ENCODE measurements around the gene CNMD.
"Not testable (repeated sequence)": the region's sequence is repeated elsewhere in the genome, so short reads cannot be mapped to it uniquely, and the experiment has no call there.

CNMD gene

GRCh38 chr13:52725302-52725701 is 14.3 kb downstream of the CNMD start:
- no peaks in the 10 kb centered on the region for H3K36me3 ChIP-seq (ENCODE audit: insufficient read depth, low read length)

GRCh38 chr13:52723181-52723580 is 16.4 kb downstream of the CNMD start:
- Histone ChIP-seq H3K9me3 (ENCODE audit: low read length) (no peaks in the 10 kb centered on the region), H3K4me2 (ENCODE audit: low read length) (no peak overlapping the region), H3F3A (ENCODE audit: insufficient read depth, low read length) (no peaks in the 10 kb centered on the region), H3K4me3 (ENCODE audit: low read depth, low read length, poor library complexity, severe bottlenecking) (no peak overlapping the region), H3K36me3 (ENCODE audit: insufficient read depth, low read length) (no peaks in the 10 kb centered on the region), H3K9ac (ENCODE audit: low read length) (no peak overlapping the region), H3K79me2 (ENCODE audit: insufficient read depth, low read length) (no peaks in the 10 kb centered on the region), H4K20me1 (ENCODE audit: insufficient read depth, low read length) (no peaks in the 10 kb centered on the region), H3K4me1 (ENCODE audit: insufficient read depth, low read length, severe bottlenecking) (no peaks in the 10 kb centered on the region), H3K27me3 (ENCODE audit: insufficient read depth, low read length) (no peaks in the 10 kb centered on the region), H2AFZ (ENCODE audit: low read length) (no peak overlapping the region), H3K9me2 (ENCODE audit: low read depth, low read length) (no peaks in the 10 kb centered on the region), H3K27ac (ENCODE audit: low read depth, low read length, poor library complexity, severe bottlenecking) (no peak overlapping the region)
- TF ChIP-seq CTCF (IDR thresholded peaks at IDR 0.05; ENCODE audit: low read length) = no peak
- no peak for TF ChIP-seq EZH2 (IDR thresholded peaks at IDR 0.05; ENCODE audit: borderline replicate concordance, low read length)

More at GRCh38 chr13:52725302-52725701, 14.3 kb downstream of the CNMD start:
- Histone ChIP-seq H3K9ac (ENCODE audit: low read length) (no peak overlapping the region), H3K4me1 (ENCODE audit: insufficient read depth, low read length, severe bottlenecking) (no peaks in the 10 kb centered on the region), H3K4me3 (ENCODE audit: low read depth, low read length, poor library complexity, severe bottlenecking) (no peak overlapping the region), H3F3A (ENCODE audit: insufficient read depth, low read length) (no peaks in the 10 kb centered on the region), H3K4me2 (ENCODE audit: low read length) (no peak overlapping the region), H3K9me3 (ENCODE audit: low read length) (no peaks in the 10 kb centered on the region), H3K27me3 (ENCODE audit: insufficient read depth, low read length) (no peaks in the 10 kb centered on the region), H4K20me1 (ENCODE audit: insufficient read depth, low read length) (no peaks in the 10 kb centered on the region), H3K27ac (ENCODE audit: low read depth, low read length, poor library complexity, severe bottlenecking) (no peak overlapping the region), H2AFZ (ENCODE audit: low read length) (no peak overlapping the region), H3K9me2 (ENCODE audit: low read depth, low read length) (no peaks in the 10 kb centered on the region), H3K79me2 (ENCODE audit: insufficient read depth, low read length) (no peaks in the 10 kb centered on the region)
- no peak for TF ChIP-seq CTCF (IDR thresholded peaks at IDR 0.05; ENCODE audit: low read length)
- TF ChIP-seq EZH2 (IDR thresholded peaks at IDR 0.05; ENCODE audit: borderline replicate concordance, low read length) = no peak

- not testable (repeated sequence) for H3K36me3 ChIP-seq (ENCODE audit: insufficient read depth, low read length); H3K4me3 ChIP-seq (ENCODE audit: low read depth, low read length, poor library complexity, severe bottlenecking); H3K9me3 ChIP-seq (ENCODE audit: low read length); H4K20me1 ChIP-seq (ENCODE audit: insufficient read depth, low read length); H2AFZ ChIP-seq (ENCODE audit: low read length); H3F3A ChIP-seq (ENCODE audit: insufficient read depth, low read length); H3K27ac ChIP-seq (ENCODE audit: low read depth, low read length, poor library complexity, severe bottlenecking); H3K4me1 ChIP-seq (ENCODE audit: insufficient read depth, low read length, severe bottlenecking); H3K79me2 ChIP-seq (ENCODE audit: insufficient read depth, low read length); H3K9me2 ChIP-seq (ENCODE audit: low read depth, low read length); H3K27me3 ChIP-seq (ENCODE audit: insufficient read depth, low read length); H3K9ac ChIP-seq (ENCODE audit: low read length); H3K4me2 ChIP-seq (ENCODE audit: low read length)
Measured at GRCh38 chr13:52721356-52721755, 18.3 kb downstream of the CNMD start.

- not testable (repeated sequence) for H3K9me3 ChIP-seq (ENCODE audit: low read length); H3K27me3 ChIP-seq (ENCODE audit: insufficient read depth, low read length); H3K79me2 ChIP-seq (ENCODE audit: insufficient read depth, low read length); H2AFZ ChIP-seq (ENCODE audit: low read length); H4K20me1 ChIP-seq (ENCODE audit: insufficient read depth, low read length); H3K9me2 ChIP-seq (ENCODE audit: low read depth, low read length); H3K36me3 ChIP-seq (ENCODE audit: insufficient read depth, low read length); H3K9ac ChIP-seq (ENCODE audit: low read length); H3F3A ChIP-seq (ENCODE audit: insufficient read depth, low read length); H3K4me3 ChIP-seq (ENCODE audit: low read depth, low read length, poor library complexity, severe bottlenecking); H3K4me2 ChIP-seq (ENCODE audit: low read length); H3K4me1 ChIP-seq (ENCODE audit: insufficient read depth, low read length, severe bottlenecking); H3K27ac ChIP-seq (ENCODE audit: low read depth, low read length, poor library complexity, severe bottlenecking)
Measured at GRCh38 chr13:52720904-52721303, 18.7 kb downstream of the CNMD start.

Data from OCI-LY1 (cell line).